SK-N-SH treated with all-trans-retinoic acid at 6 μM for 48 hours (cell line): Measurements from ENCODE around the gene FAM120AOS.

Experiments used
- ARNTL ChIP-seq: fragments of 450-650 bp; formaldehyde crosslinking; IDR thresholded peaks from 2 replicates; pipeline ENCODE4 v1.5.0; 2020; ENCODE audit warnings: low read depth, mild to moderate bottlenecking, moderate library complexity, borderline replicate concordance
- CREB5 ChIP-seq: fragments of 250-450 bp; sonication (Bioruptor Pico); IDR thresholded peaks from 2 replicates; pipeline ENCODE4 v1.5.1; 2020; ENCODE audit warnings: low read depth, mild to moderate bottlenecking, moderate library complexity
- CSDC2 ChIP-seq: fragments of 250-450 bp; sonication (Bioruptor Pico); IDR thresholded peaks from 2 replicates; pipeline ENCODE4 v1.5.0; 2020; ENCODE audit warnings: mild to moderate bottlenecking, moderate library complexity
- CSRNP3 ChIP-seq: fragments of 250-450 bp; sonication (Bioruptor Pico); IDR thresholded peaks from 2 replicates; pipeline ENCODE4 v1.5.1; 2021; ENCODE audit warnings: mild to moderate bottlenecking, moderate library complexity
- ISL1 ChIP-seq: fragments of 250-450 bp; sonication (Bioruptor Pico); IDR thresholded peaks from 2 replicates; pipeline ENCODE4 v2.1.2; 2022; ENCODE audit warnings: mild to moderate bottlenecking, moderate library complexity
- TCF4 ChIP-seq: fragments of 250-450 bp; sonication (Bioruptor Pico); IDR thresholded peaks from 2 replicates; pipeline ENCODE4 v1.8.0; 2021; ENCODE audit warnings: mild to moderate bottlenecking, moderate library complexity, borderline replicate concordance
- ZFP30 ChIP-seq: fragments of 450-650 bp; formaldehyde crosslinking; IDR thresholded peaks from 2 replicates; pipeline ENCODE4 v1.5.0; 2022; ENCODE audit warnings: mild to moderate bottlenecking, moderate library complexity
- ZNF70 ChIP-seq: fragments of 450-650 bp; formaldehyde crosslinking; IDR thresholded peaks from 2 replicates; pipeline ENCODE4 v1.5.0; 2020; ENCODE audit warnings: mild to moderate bottlenecking, moderate library complexity

GRCh38 chr9:93446073-93446472, 7.3 kb downstream of the FAM120AOS start:
- TF ChIP-seq CREB5 (CRISPR knock-in tag) (no peak), ARNTL (CRISPR knock-in tag) (no peak), CSDC2 (CRISPR knock-in tag) (no peak), ZNF70 (CRISPR knock-in tag) (no peak), TCF4 (CRISPR knock-in tag) (no peak), ZFP30 (CRISPR knock-in tag) (no peak), ISL1 (CRISPR knock-in tag) (no peak), CSRNP3 (CRISPR knock-in tag) (no peak)
